ENCODE data around the gene ZNF780A.

The ZNF780A gene

DNA sequence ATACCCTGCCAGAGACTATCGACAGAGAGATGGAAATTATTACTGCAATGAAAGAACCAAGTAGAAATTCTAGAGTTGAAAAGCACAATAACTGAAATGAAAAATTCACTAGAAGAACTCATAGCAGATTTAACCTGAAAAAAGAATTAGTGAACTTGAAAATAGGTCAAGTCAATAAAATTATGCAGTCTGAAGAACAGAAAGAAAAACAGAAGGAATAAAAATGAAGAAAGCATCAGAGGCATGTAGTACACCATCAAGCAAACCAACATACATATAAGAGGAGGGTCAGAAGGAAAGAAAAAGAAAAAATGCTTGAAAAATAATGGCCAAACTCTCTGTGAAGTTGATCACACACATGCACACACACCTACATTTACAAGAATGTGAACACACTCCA is 31.1 kb downstream of the ZNF780A start:
- Histone ChIP-seq H4K20me1 (ENCODE audit: low read depth, low read length) (no peaks in the 10 kb centered on the region), H3K27me3 (ENCODE audit: low read length) (no peaks in the 10 kb centered on the region)
- TF ChIP-seq EZH2phosphoT487 (conservative IDR thresholded peaks at IDR 0.05; ENCODE audit: low read length) = no peak
- TF ChIP-seq, protein P1, sequence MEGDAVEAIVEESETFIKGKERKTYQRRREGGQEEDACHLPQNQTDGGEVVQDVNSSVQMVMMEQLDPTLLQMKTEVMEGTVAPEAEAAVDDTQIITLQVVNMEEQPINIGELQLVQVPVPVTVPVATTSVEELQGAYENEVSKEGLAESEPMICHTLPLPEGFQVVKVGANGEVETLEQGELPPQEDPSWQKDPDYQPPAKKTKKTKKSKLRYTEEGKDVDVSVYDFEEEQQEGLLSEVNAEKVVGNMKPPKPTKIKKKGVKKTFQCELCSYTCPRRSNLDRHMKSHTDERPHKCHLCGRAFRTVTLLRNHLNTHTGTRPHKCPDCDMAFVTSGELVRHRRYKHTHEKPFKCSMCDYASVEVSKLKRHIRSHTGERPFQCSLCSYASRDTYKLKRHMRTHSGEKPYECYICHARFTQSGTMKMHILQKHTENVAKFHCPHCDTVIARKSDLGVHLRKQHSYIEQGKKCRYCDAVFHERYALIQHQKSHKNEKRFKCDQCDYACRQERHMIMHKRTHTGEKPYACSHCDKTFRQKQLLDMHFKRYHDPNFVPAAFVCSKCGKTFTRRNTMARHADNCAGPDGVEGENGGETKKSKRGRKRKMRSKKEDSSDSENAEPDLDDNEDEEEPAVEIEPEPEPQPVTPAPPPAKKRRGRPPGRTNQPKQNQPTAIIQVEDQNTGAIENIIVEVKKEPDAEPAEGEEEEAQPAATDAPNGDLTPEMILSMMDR (IDR thresholded peaks at IDR 0.05; ENCODE audit: insufficient read depth, low read length, poor library complexity, severe bottlenecking) = no peak

DNA sequence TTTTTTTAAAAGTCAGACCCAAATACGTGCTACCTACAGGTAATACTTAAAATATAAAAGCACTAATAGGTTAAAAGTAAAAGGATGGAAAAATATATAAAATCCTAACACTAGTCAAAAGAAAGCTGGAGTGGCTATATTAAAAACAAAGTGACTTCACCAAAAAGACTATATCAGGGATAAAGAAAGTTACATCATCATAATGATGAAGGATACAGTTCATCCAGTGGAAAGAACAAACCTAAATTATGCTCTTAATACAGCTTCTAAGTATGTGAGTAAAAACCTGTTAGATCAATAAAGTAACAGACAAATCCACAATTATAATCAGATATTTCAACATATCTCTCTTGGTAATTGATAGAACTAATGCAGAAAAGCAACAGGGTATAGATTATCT is 33.6 kb downstream of the ZNF780A start:
- Histone ChIP-seq H3K27ac (ENCODE audit: low read depth, low read length) (no peak overlapping the region), H3K9ac (ENCODE audit: low read length) (no peak overlapping the region), H3K9me2 (replicated peaks; ENCODE audit: insufficient read depth, low read length) (no peaks in the 10 kb centered on the region), H3K4me2 (ENCODE audit: low read depth, low read length, poor library complexity, severe bottlenecking) (peak overlapping the region; percentile 73), H3K79me2 (ENCODE audit: insufficient read depth, low read length) (peaks cover 39% of the 10 kb centered on the region), H3K27me3 (ENCODE audit: low read length) (no peaks in the 10 kb centered on the region), H2AFZ (ENCODE audit: low read depth, low read length, severe bottlenecking) (no peak overlapping the region), H3K36me3 (ENCODE audit: low read length) (peaks cover 11% of the 10 kb centered on the region), H3K4me3 (ENCODE audit: insufficient read depth, low read length, poor library complexity, severe bottlenecking) (peak overlapping the region; percentile 89), H3K9me3 (ENCODE audit: insufficient read depth, low read length) (peaks cover 11% of the 10 kb centered on the region; the same call in 1 of the 2 replicates), H3F3A (ENCODE audit: insufficient read depth) (no peaks in the 10 kb centered on the region; the same call in 1 of the 2 replicates), H4K20me1 (ENCODE audit: low read depth, low read length) (no peaks in the 10 kb centered on the region)
- no peak for TF ChIP-seq EZH2phosphoT487 (conservative IDR thresholded peaks at IDR 0.05; ENCODE audit: low read length)
- TF ChIP-seq, protein P1 (IDR thresholded peaks at IDR 0.05; ENCODE audit: insufficient read depth, low read length, poor library complexity, severe bottlenecking) = no peak

More for the DNA sequence above, 31.1 kb downstream of the ZNF780A start:
- Histone ChIP-seq H3F3A (ENCODE audit: insufficient read depth) (no peaks in the 10 kb centered on the region; the same call in 1 of the 2 replicates), H3K9me3 (ENCODE audit: insufficient read depth, low read length) (peaks cover 11% of the 10 kb centered on the region; the same call in 1 of the 2 replicates), H3K9ac (ENCODE audit: low read length) (no peak overlapping the region), H3K4me2 (ENCODE audit: low read depth, low read length, poor library complexity, severe bottlenecking) (no peak overlapping the region), H3K27ac (ENCODE audit: low read depth, low read length) (no peak overlapping the region), H2AFZ (ENCODE audit: low read depth, low read length, severe bottlenecking) (no peak overlapping the region), H3K4me3 (ENCODE audit: insufficient read depth, low read length, poor library complexity, severe bottlenecking) (no peak overlapping the region), H3K36me3 (ENCODE audit: low read length) (peaks cover 11% of the 10 kb centered on the region), H3K9me2 (replicated peaks; ENCODE audit: insufficient read depth, low read length) (no peaks in the 10 kb centered on the region), H3K79me2 (ENCODE audit: insufficient read depth, low read length) (peaks cover 16% of the 10 kb centered on the region)

DNA sequence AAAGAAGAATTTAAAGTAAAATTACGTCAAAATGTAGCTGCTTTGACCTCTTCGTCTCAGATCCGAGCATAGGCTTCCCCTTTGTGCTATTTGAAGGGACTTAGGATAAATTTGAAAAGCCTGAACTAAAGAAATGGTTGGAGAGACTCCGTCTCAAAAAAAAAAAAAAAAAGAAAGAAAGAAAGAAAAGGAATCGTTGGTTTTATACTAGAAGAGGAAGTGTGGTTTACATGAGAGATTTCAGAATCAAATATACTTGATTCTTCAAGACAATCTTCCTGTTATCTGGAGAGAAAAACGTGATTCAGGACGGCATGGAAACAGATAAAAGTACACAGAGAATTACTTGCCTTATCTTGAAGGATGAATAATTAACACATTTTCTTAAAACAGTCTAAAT is 34.2 kb downstream of the ZNF780A start:
- H3K9me2 ChIP-seq (replicated peaks; ENCODE audit: insufficient read depth, low read length) = no peaks in the 10 kb centered on the region
- H3F3A ChIP-seq (ENCODE audit: insufficient read depth) = no peaks in the 10 kb centered on the region
- peak overlapping the region; percentile 52 for H3K27ac ChIP-seq (ENCODE audit: low read depth, low read length)
- H3K9me3 ChIP-seq (ENCODE audit: insufficient read depth, low read length) = peaks cover 11% of the 10 kb centered on the region; the same call in 1 of the 2 replicates
- peak overlapping the region; percentile 89 for H3K4me3 ChIP-seq (ENCODE audit: insufficient read depth, low read length, poor library complexity, severe bottlenecking)
- peak overlapping the region; percentile 71 for H3K9ac ChIP-seq (ENCODE audit: low read length)
- H2AFZ ChIP-seq (ENCODE audit: low read depth, low read length, severe bottlenecking) = peak overlapping the region; percentile 87
- no peaks in the 10 kb centered on the region for H3K27me3 ChIP-seq (ENCODE audit: low read length)
- H3K79me2 ChIP-seq (ENCODE audit: insufficient read depth, low read length) = peaks cover 45% of the 10 kb centered on the region
- no peaks in the 10 kb centered on the region for H4K20me1 ChIP-seq (ENCODE audit: low read depth, low read length)
- peak overlapping the region; percentile 73 for H3K4me2 ChIP-seq (ENCODE audit: low read depth, low read length, poor library complexity, severe bottlenecking)
- TF ChIP-seq, protein P1 (IDR thresholded peaks at IDR 0.05; ENCODE audit: insufficient read depth, low read length, poor library complexity, severe bottlenecking) = no peak
- TF ChIP-seq EZH2phosphoT487 (conservative IDR thresholded peaks at IDR 0.05; ENCODE audit: low read length) = no peak
- H3K36me3 ChIP-seq (ENCODE audit: low read length) = peaks cover 11% of the 10 kb centered on the region

Measured in SU-DHL-6 (cell line).